ENCODE results near the gene S1PR5. TPM values are rescaled to one million over a fixed set of nuclear protein-coding genes. Genes with fewer than 3 reads are reported as not detected.

Gene S1PR5
- total and polyA plus RNA-seq, 2 experiments from 2014 or later: 4.6 to 8.0 TPM

GRCh38 chr19:10544753-10545251 is 27.6 kb upstream of the S1PR5 start:
- no peak for TF ChIP-seq CTCF (conservative IDR thresholded peaks at IDR 0.05; ENCODE audit: low read depth in 2 of 2)
- TF ChIP-seq EZH2phosphoT487 (IDR thresholded peaks at IDR 0.05; ENCODE audit: unreplicated experiment): no peak
- TF ChIP-seq EZH2 (IDR thresholded peaks at IDR 0.05; ENCODE audit: low read depth, unreplicated experiment): no peak
- TF ChIP-seq JUNB (IDR thresholded peaks at IDR 0.05; ENCODE audit: unreplicated experiment): no peak
- no peak for TF ChIP-seq ZNF114 (CRISPR knock-in tag; IDR thresholded peaks at IDR 0.05)
- TF ChIP-seq, protein P1, sequence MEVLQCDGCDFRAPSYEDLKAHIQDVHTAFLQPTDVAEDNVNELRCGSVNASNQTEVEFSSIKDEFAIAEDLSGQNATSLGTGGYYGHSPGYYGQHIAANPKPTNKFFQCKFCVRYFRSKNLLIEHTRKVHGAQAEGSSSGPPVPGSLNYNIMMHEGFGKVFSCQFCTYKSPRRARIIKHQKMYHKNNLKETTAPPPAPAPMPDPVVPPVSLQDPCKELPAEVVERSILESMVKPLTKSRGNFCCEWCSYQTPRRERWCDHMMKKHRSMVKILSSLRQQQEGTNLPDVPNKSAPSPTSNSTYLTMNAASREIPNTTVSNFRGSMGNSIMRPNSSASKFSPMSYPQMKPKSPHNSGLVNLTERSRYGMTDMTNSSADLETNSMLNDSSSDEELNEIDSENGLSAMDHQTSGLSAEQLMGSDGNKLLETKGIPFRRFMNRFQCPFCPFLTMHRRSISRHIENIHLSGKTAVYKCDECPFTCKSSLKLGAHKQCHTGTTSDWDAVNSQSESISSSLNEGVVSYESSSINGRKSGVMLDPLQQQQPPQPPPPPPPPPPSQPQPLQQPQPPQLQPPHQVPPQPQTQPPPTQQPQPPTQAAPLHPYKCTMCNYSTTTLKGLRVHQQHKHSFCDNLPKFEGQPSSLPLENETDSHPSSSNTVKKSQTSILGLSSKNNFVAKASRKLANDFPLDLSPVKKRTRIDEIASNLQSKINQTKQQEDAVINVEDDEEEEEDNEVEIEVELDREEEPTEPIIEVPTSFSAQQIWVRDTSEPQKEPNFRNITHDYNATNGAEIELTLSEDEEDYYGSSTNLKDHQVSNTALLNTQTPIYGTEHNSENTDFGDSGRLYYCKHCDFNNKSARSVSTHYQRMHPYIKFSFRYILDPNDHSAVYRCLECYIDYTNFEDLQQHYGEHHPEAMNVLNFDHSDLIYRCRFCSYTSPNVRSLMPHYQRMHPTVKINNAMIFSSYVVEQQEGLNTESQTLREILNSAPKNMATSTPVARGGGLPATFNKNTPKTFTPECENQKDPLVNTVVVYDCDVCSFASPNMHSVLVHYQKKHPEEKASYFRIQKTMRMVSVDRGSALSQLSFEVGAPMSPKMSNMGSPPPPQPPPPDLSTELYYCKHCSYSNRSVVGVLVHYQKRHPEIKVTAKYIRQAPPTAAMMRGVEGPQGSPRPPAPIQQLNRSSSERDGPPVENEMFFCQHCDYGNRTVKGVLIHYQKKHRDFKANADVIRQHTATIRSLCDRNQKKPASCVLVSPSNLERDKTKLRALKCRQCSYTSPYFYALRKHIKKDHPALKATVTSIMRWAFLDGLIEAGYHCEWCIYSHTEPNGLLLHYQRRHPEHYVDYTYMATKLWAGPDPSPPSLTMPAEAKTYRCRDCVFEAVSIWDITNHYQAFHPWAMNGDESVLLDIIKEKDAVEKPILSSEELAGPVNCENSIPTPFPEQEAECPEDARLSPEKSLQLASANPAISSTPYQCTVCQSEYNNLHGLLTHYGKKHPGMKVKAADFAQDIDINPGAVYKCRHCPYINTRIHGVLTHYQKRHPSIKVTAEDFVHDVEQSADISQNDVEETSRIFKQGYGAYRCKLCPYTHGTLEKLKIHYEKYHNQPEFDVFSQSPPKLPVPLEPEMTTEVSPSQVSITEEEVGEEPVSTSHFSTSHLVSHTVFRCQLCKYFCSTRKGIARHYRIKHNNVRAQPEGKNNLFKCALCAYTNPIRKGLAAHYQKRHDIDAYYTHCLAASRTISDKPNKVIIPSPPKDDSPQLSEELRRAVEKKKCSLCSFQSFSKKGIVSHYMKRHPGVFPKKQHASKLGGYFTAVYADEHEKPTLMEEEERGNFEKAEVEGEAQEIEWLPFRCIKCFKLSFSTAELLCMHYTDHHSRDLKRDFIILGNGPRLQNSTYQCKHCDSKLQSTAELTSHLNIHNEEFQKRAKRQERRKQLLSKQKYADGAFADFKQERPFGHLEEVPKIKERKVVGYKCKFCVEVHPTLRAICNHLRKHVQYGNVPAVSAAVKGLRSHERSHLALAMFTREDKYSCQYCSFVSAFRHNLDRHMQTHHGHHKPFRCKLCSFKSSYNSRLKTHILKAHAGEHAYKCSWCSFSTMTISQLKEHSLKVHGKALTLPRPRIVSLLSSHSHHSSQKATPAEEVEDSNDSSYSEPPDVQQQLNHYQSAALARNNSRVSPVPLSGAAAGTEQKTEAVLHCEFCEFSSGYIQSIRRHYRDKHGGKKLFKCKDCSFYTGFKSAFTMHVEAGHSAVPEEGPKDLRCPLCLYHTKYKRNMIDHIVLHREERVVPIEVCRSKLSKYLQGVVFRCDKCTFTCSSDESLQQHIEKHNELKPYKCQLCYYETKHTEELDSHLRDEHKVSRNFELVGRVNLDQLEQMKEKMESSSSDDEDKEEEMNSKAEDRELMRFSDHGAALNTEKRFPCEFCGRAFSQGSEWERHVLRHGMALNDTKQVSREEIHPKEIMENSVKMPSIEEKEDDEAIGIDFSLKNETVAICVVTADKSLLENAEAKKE (CRISPR knock-in tag; IDR thresholded peaks at IDR 0.05): no peak
- TF ChIP-seq, protein P2, sequence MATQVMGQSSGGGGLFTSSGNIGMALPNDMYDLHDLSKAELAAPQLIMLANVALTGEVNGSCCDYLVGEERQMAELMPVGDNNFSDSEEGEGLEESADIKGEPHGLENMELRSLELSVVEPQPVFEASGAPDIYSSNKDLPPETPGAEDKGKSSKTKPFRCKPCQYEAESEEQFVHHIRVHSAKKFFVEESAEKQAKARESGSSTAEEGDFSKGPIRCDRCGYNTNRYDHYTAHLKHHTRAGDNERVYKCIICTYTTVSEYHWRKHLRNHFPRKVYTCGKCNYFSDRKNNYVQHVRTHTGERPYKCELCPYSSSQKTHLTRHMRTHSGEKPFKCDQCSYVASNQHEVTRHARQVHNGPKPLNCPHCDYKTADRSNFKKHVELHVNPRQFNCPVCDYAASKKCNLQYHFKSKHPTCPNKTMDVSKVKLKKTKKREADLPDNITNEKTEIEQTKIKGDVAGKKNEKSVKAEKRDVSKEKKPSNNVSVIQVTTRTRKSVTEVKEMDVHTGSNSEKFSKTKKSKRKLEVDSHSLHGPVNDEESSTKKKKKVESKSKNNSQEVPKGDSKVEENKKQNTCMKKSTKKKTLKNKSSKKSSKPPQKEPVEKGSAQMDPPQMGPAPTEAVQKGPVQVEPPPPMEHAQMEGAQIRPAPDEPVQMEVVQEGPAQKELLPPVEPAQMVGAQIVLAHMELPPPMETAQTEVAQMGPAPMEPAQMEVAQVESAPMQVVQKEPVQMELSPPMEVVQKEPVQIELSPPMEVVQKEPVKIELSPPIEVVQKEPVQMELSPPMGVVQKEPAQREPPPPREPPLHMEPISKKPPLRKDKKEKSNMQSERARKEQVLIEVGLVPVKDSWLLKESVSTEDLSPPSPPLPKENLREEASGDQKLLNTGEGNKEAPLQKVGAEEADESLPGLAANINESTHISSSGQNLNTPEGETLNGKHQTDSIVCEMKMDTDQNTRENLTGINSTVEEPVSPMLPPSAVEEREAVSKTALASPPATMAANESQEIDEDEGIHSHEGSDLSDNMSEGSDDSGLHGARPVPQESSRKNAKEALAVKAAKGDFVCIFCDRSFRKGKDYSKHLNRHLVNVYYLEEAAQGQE (IDR thresholded peaks at IDR 0.05; ENCODE audit: unreplicated experiment): no peak
- no peak for TF ChIP-seq ZNF331 (CRISPR knock-in tag; IDR thresholded peaks at IDR 0.05; ENCODE audit: low read depth)
- TF ChIP-seq STAT1 (IDR thresholded peaks at IDR 0.05; ENCODE audit: unreplicated experiment): no peak
- TF ChIP-seq ETS1 (IDR thresholded peaks at IDR 0.05): no peak
- no peak for TF ChIP-seq NANOG (IDR thresholded peaks at IDR 0.05; ENCODE audit: borderline replicate concordance)
- no peak for TF ChIP-seq POLR2AphosphoS5 (IDR thresholded peaks at IDR 0.05; ENCODE audit: low read depth)
- TF ChIP-seq CREB1 (CRISPR knock-in tag; IDR thresholded peaks at IDR 0.05; ENCODE audit: low read depth): no peak
- H2AFZ ChIP-seq: no peak overlapping the region
- no peak overlapping the region for H3K27ac ChIP-seq (ENCODE audit: low read depth)
- no peak overlapping the region for H3K27ac Mint-ChIP-seq
- H3K4me1 ChIP-seq (ENCODE audit: insufficient read depth): no peaks in the 10 kb centered on the region; the same call in 1 of the 2 replicates
- peaks cover 6% of the 10 kb centered on the region for H3K27me3 Mint-ChIP-seq (ENCODE audit: insufficient read depth, low read depth, poor library complexity)
- peak overlapping the region; percentile 87 for H3K4me3 Mint-ChIP-seq
- peaks cover 3% of the 10 kb centered on the region; the same call in 1 of the 2 replicates for H4K20me1 ChIP-seq (replicated peaks; ENCODE audit: insufficient read depth)
- H3K79me2 ChIP-seq (replicated peaks; ENCODE audit: insufficient read depth): peaks cover 17% of the 10 kb centered on the region
- H3K4me2 ChIP-seq: peak overlapping the region; percentile 82
- peak; percentile 29 for DNase-seq (ENCODE audit: low spot score)
- H3K9me3 Mint-ChIP-seq: no peaks in the 10 kb centered on the region
- H3K36me3 Mint-ChIP-seq (ENCODE audit: low read depth): peaks cover 24% of the 10 kb centered on the region
- ATAC-seq: no peak
- 0 out of 2 replicates have a peak, but pooled peaks cover 12% of the 10 kb centered on the region for H3F3A ChIP-seq (replicated peaks; ENCODE audit: low read depth)
- 0 out of 2 replicates have a peak, but pooled peaks cover 3% of the 10 kb centered on the region for H3K36me3 ChIP-seq (ENCODE audit: insufficient read depth)
- peak overlapping the region; percentile 85 for H3K4me3 ChIP-seq
- no peaks in the 10 kb centered on the region for H3K9me2 ChIP-seq (ENCODE audit: insufficient read depth)
- H3K4me1 Mint-ChIP-seq: no peaks in the 10 kb centered on the region
- no peaks in the 10 kb centered on the region for H3K27me3 ChIP-seq (ENCODE audit: insufficient read depth)
